PC-3 (cell line): ENCODE measurements around the gene HYOU1.

Experiments used
- CTCF ChIP-seq: fragments of 300-600 bp; sonication (generic); conservative IDR thresholded peaks from 2 replicates; pipeline ENCODE4 v1.5.1; 2017; ENCODE audit warnings: antibody characterized with exemption, low read depth, mild to moderate bottlenecking, low read length
- EZH2 ChIP-seq: fragments of 300-600 bp; sonication (generic); IDR thresholded peaks from one replicate; pipeline ENCODE4 v1.6.1; 2017; ENCODE audit warnings: antibody characterized with exemption, mild to moderate bottlenecking, low read length; ENCODE audit not compliant: unreplicated experiment

GRCh38 chr11:119025978-119026766 lies 30.8 kb downstream of the HYOU1 start:
- TF ChIP-seq CTCF (no peak), EZH2 (no peak)
